H9 (cell line): ENCODE data around the gene CTNNA1. TPM values are rescaled to one million over a fixed set of nuclear protein-coding genes. Genes with fewer than 3 reads are reported as not detected.
A peak's percentile ranks its signal among the peaks of the same experiment; 100 is the strongest.

Experiments
- DNase-seq: peaks from one replicate; pipeline ENCODE4 v3.0.0-alpha.2; 2017
- H2AFZ ChIP-seq: one replicate; pipeline ENCODE4 v1.6.1; 2013; ENCODE audit warnings: mild to moderate bottlenecking, low read length, control low read depth, moderate library complexity
- H2AK5ac ChIP-seq: 2 replicates; pipeline ENCODE4 v1.6.1; 2013; ENCODE audit warnings: low read length, control low read depth, mixed read lengths; ENCODE audit not compliant: insufficient read length
- H2BK120ac ChIP-seq: one replicate; pipeline ENCODE4 v1.6.1; 2013; ENCODE audit warnings: low read depth, mild to moderate bottlenecking, low read length, control low read depth, inconsistent platforms; ENCODE audit not compliant: poor library complexity, severe bottlenecking
- H2BK12ac ChIP-seq: 2 replicates; pipeline ENCODE4 v1.6.1; 2013; ENCODE audit warnings: low read length, control low read depth, mixed read lengths, low read depth; ENCODE audit not compliant: insufficient read length
- H2BK15ac ChIP-seq: 2 replicates; pipeline ENCODE4 v1.6.1; 2013; ENCODE audit warnings: low read depth, low read length, control low read depth
- H2BK20ac ChIP-seq: one replicate; pipeline ENCODE4 v1.6.1; 2013; ENCODE audit warnings: low read depth, mild to moderate bottlenecking, low read length, control low read depth, inconsistent platforms; ENCODE audit not compliant: poor library complexity, severe bottlenecking
- H2BK5ac ChIP-seq: 2 replicates; pipeline ENCODE4 v1.6.1; 2013; ENCODE audit warnings: low read length, control low read depth, mixed read lengths; ENCODE audit not compliant: insufficient read length
- H3K14ac ChIP-seq: 2 replicates; pipeline ENCODE4 v1.6.1; 2013; ENCODE audit warnings: low read length, control low read depth; ENCODE audit not compliant: insufficient read depth
- H3K18ac ChIP-seq: 2 replicates; pipeline ENCODE4 v1.6.1; 2013; ENCODE audit warnings: low read depth, mild to moderate bottlenecking, mixed read lengths, low read length, control low read depth; ENCODE audit not compliant: insufficient read length
- H3K23ac ChIP-seq: 2 replicates; pipeline ENCODE4 v1.6.1; 2013; ENCODE audit warnings: low read length, control low read depth, mixed read lengths, low read depth; ENCODE audit not compliant: insufficient read length
- H3K23me2 ChIP-seq: 2 replicates; pipeline ENCODE4 v1.6.1; 2013; ENCODE audit warnings: low read depth, mild to moderate bottlenecking, mixed read lengths, low read length, control low read depth; ENCODE audit not compliant: insufficient read length, poor library complexity, severe bottlenecking
- H3K27ac ChIP-seq: 2 replicates; pipeline ENCODE4 v1.5.1; 2013; ENCODE audit warnings: low read length, control low read depth, mixed read lengths, low read depth; ENCODE audit not compliant: insufficient read length
- H3K27me3 ChIP-seq: 2 replicates; pipeline ENCODE4 v1.6.1; 2013; ENCODE audit warnings: low read length, control low read depth, inconsistent platforms; ENCODE audit not compliant: insufficient read depth
- H3K4ac ChIP-seq: 2 replicates; pipeline ENCODE4 v1.6.1; 2013; ENCODE audit warnings: low read depth, mild to moderate bottlenecking, control low read depth, inconsistent platforms, low read length, moderate library complexity
- H3K4me1 ChIP-seq: 2 replicates; pipeline ENCODE4 v1.6.1; 2013; ENCODE audit warnings: low read length, control low read depth, inconsistent platforms; ENCODE audit not compliant: insufficient read depth
- H3K4me2 ChIP-seq: 2 replicates; pipeline ENCODE4 v1.6.1; 2013; ENCODE audit warnings: low read length, control low read depth, mixed read lengths; ENCODE audit not compliant: insufficient read length, insufficient read depth
- H3K56ac ChIP-seq: 2 replicates; pipeline ENCODE4 v1.6.1; 2013; ENCODE audit warnings: low read depth, mild to moderate bottlenecking, mixed read lengths, low read length, control low read depth; ENCODE audit not compliant: insufficient read length
- H3K79me1 ChIP-seq: 2 replicates; pipeline ENCODE4 v1.6.1; 2013; ENCODE audit warnings: low read depth, mild to moderate bottlenecking, moderate library complexity, low read length, control low read depth, inconsistent platforms; ENCODE audit not compliant: insufficient read depth, poor library complexity, severe bottlenecking
- H3K79me2 ChIP-seq: 2 replicates; pipeline ENCODE4 v1.6.1; 2013; ENCODE audit warnings: low read length, control low read depth, inconsistent platforms; ENCODE audit not compliant: insufficient read depth
- H3K9ac ChIP-seq: 2 replicates; pipeline ENCODE4 v1.6.1; 2013; ENCODE audit warnings: low read length, control low read depth, mixed read lengths; ENCODE audit not compliant: insufficient read length; ENCODE audit errors: extremely low read depth
- H3K9me3 ChIP-seq: one replicate; pipeline ENCODE4 v1.6.1; 2013; ENCODE audit warnings: low read depth, low read length, inconsistent platforms; ENCODE audit not compliant: control insufficient read depth
- H3T11ph ChIP-seq: one replicate; pipeline ENCODE4 v1.6.1; 2013; ENCODE audit warnings: mild to moderate bottlenecking, low read length, control low read depth, inconsistent platforms
- H4K20me1 ChIP-seq: one replicate; pipeline ENCODE4 v1.6.1; 2013; ENCODE audit not compliant: control insufficient read depth, insufficient read length, insufficient read depth
- H4K5ac ChIP-seq: 2 replicates; pipeline ENCODE4 v1.6.1; 2013; ENCODE audit warnings: low read depth, mild to moderate bottlenecking, mixed read lengths, low read length, control low read depth; ENCODE audit not compliant: insufficient read length
- H4K8ac ChIP-seq: replicated peaks from 2 replicates; pipeline ENCODE4 v1.6.1; 2013; ENCODE audit warnings: low read length, control low read depth, mixed read lengths, low read depth; ENCODE audit not compliant: insufficient read length
- H4K91ac ChIP-seq: 2 replicates; pipeline ENCODE4 v1.6.1; 2013; ENCODE audit warnings: low read depth, mild to moderate bottlenecking, moderate library complexity, mixed read lengths, low read length, control low read depth; ENCODE audit not compliant: insufficient read length
- H3K27ac Mint-ChIP-seq, 3 experiments: 2 replicates in 2 of 3; 3 replicates in 1 of 3; pipeline ENCODE4 v1.8.0; 2020 to 2021; ENCODE audit warnings: mixed read lengths in 3 of 3, mild to moderate bottlenecking in 1 of 3, moderate library complexity in 1 of 3
- H3K27me3 Mint-ChIP-seq: 2 replicates; pipeline ENCODE4 v1.8.0; 2021; ENCODE audit warnings: low read depth, mild to moderate bottlenecking, moderate library complexity, mixed read lengths
- H3K36me3 Mint-ChIP-seq, 3 experiments: 2 replicates in 2 of 3; 3 replicates in 1 of 3; pipeline ENCODE4 v1.8.0; 2020 to 2021; ENCODE audit warnings: low read depth in 3 of 3, mixed read lengths in 3 of 3; ENCODE audit not compliant: insufficient read depth in 1 of 3
- H3K4me1 Mint-ChIP-seq, 2 experiments: 2 replicates each; pipeline ENCODE4 v1.8.0; 2020; ENCODE audit warnings: mixed read lengths in 2 of 2
- H3K4me3 Mint-ChIP-seq, 2 experiments: 2 replicates in 1 of 2; 3 replicates in 1 of 2; pipeline ENCODE4 v1.8.0; 2020 to 2021; ENCODE audit warnings: mild to moderate bottlenecking in 2 of 2, mixed read lengths in 2 of 2, moderate library complexity in 1 of 2
- H3K9me3 Mint-ChIP-seq, 2 experiments: 2 replicates in 1 of 2; 3 replicates in 1 of 2; pipeline ENCODE4 v1.8.0; 2020; ENCODE audit warnings: mild to moderate bottlenecking in 2 of 2, mixed read lengths in 2 of 2, moderate library complexity in 1 of 2
- CTCF ChIP-seq: fragments of 200-600 bp; sonication (generic); conservative IDR thresholded peaks from 3 replicates; pipeline ENCODE4 v1.8.0; 2021; ENCODE audit warnings: antibody characterized with exemption, mild to moderate bottlenecking
- WGBS: extraction: QIAGEN DNeasy Blood & Tissue Kit; methylation state at CpG from one replicate; pipeline ENCODE4 v1.1.7; 2013; ENCODE audit warnings: missing lambda C conversion rate, low lambda C conversion rate, mixed read lengths; ENCODE audit not compliant: insufficient read length; ENCODE audit errors: extremely low coverage; 5-methylcytosine and 5-hydroxymethylcytosine counted together
- total RNA-seq: library from RNA; stranded (reverse); gene quantifications from 2 replicates; pipeline ENCODE4 v1.2.1, GENCODE V29; 2021

Gene CTNNA1
- total RNA-seq, 1 experiment from 2014 or later: 354 TPM

GRCh38 chr5:138972230-138972629 is 219.0 kb downstream of the CTNNA1 start:
- TF ChIP-seq CTCF: no peak
- H3K18ac ChIP-seq: no peak overlapping the region
- no peaks in the 10 kb centered on the region for H3K79me2 ChIP-seq
- H4K20me1 ChIP-seq: no peaks in the 10 kb centered on the region
- H2BK12ac ChIP-seq: no peak overlapping the region
- WGBS: no CpG with 5 or more reads among the region's 1 CpG
- no peak overlapping the region for H3K56ac ChIP-seq
- H3K23me2 ChIP-seq: no peaks in the 10 kb centered on the region
- no peaks in the 10 kb centered on the region for H3K79me1 ChIP-seq
- Mint-ChIP-seq H3K9me3 (no peaks in the 10 kb centered on the region), H3K27me3 (peaks cover 2% of the 10 kb centered on the region; the same call in 1 of the 2 replicates), H3K36me3 (no peaks in the 10 kb centered on the region), H3K4me3 (no peak overlapping the region), H3K4me1 (peaks cover 13 to 29% of the 10 kb centered on the region in 2 experiments; a peak in 3 of 4 replicates), H3K27ac (peak overlapping the region in 1 of 3 experiments; percentile 5; a peak in 1 of 7 replicates)
- H3K4ac ChIP-seq: no peak overlapping the region
- H2BK120ac ChIP-seq: no peak overlapping the region
- no peak overlapping the region for H4K5ac ChIP-seq
- H3K4me1 ChIP-seq: no peaks in the 10 kb centered on the region
- DNase-seq: no peak
- no peak overlapping the region for H3K23ac ChIP-seq
- H3K4me2 ChIP-seq: no peak overlapping the region
- H3K9ac ChIP-seq: no peak overlapping the region
- no peak overlapping the region for H3K27ac ChIP-seq
- no peaks in the 10 kb centered on the region for H3K9me3 ChIP-seq
- no peak overlapping the region for H2AFZ ChIP-seq
- no peak overlapping the region for H3T11ph ChIP-seq
- no peak overlapping the region for H2BK5ac ChIP-seq
- H2BK15ac ChIP-seq: no peak overlapping the region
- no peaks in the 10 kb centered on the region for H3K27me3 ChIP-seq
- no peak overlapping the region for H4K8ac ChIP-seq
- H2AK5ac ChIP-seq: no peak overlapping the region
- no peak overlapping the region for H2BK20ac ChIP-seq
- no peak overlapping the region for H3K14ac ChIP-seq
- H4K91ac ChIP-seq: no peak overlapping the region
